NCI-H748 (cell line): ENCODE data around the gene PRDM1.

Source experiments
- DNase-seq: peaks from one replicate; lab custom pipeline; 2025; ENCODE audit not compliant: unreplicated experiment; lab: John Stamatoyannopoulos, UW

PRDM1 gene

DNA sequence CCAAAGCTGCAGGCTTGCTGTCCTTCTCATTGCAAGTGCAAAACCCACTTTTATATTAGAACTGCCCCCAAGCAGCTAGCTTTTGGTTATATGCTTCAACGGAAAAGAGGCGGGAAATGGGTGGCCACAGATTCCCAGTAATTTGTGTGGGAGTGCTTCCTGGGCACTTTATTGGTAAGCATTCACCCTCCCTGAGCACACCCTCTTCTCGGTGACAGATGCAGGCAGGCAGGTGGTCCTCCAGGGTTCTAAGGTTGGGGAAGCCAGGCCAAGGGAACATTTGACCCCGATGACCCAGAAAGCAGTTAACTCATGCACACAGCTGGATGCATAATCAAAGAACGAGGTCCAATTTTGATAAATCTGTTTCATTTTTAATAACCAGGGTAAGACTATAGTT is 29.1 kb downstream of the PRDM1 start:
- no peak for DNase-seq

DNA sequence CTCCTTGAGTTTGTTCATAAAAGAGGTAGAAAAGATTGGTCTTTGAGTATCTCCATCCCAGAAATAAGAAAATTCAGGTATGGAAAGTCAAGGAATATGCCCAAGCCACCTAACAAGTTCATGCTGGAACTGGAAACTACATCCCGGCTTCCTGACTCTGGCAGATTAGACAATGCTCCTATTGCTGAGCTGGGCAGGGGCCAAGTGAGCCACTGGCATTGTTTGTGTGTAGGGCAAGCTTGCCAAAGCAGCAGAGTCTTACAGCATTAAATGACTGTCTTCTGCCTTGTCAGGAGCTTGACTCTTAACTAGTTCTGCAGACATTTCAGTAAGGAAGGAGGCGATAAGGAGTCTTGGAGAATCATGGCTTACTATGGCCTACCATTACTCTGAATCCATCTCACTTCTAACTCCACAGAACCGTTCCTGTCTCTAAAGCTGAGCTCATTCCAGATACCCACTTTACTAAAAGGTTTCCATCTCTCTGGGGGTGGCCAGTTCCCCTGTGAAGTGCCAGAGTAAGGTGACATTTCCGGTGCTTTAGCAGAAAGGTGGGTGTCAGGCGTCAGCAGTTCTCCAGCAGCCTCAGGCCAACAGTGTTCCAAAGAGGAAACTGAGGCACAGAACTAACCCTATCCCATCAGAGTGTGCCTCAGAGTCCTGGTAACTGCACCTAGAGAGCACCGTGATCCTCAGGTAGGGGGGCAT is 30.1 kb downstream of the PRDM1 start:
- no peak for DNase-seq

DNA sequence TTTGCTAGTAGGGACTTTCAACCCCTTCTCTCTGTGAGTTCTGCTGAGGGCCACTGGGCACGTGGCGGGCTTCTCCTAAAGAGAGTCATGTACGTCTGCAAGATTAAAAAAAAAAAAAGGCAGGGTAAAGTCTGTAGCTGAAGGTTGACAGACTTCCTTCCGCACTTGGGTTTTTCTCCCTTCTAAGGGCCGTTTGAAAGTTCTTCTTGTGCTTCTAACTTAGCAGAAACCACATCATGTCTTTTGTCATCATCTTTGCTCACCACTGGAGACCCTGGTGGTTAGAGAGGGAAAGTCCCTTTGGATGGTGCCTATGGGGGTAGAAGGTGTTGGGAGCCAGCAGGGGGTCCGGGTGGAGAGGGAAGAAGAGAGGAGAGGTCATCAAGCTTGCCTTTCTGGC is 31.4 kb downstream of the PRDM1 start:
- DNase-seq = no peak

DNA sequence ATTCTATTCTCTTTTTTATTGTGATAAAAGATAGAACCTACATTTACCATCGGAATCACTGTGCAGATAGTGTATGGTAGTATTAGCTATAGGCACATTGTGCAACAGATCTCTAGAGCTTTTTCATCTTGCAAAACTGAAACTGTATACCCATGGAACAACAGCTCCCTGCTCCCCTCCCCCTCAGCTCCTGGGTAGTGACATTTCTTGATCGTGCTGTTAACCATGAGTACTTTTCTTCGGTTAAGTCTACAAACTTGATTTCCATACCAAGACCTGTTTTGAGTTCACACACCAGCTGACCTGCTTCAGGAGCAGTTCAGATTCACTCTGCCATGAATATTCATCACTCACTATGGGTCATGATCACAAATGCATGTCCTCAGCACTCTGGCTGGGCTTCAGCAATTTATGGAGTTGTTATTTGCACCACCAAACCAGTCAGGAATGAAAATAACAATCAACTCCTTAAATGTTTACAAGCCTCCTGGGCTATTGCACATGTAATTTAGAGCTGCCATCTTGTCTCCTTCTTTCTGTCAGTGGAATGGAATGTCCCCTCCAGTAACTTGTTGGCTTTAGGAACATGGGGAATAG is 32.8 kb downstream of the PRDM1 start:
- no peak for DNase-seq

DNA sequence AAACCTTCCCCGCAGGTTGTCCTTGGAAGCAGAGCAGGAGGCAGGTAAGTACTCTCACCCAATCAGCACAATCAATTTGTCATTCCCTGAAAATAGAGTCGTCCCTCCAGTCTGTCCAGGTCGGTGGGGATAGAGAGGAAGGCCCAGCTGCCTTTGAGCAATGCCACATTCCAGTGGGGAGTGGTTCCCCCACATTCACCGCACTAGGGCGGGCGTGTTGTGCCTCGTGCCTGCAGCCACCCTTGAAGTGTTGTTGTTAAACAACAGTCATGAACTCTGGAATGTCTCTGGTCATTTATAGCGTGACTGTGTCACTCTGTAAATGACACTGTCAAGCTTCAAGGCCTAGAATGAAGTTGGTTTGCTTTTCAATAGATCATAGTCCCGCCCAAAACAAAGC is 33.4 kb downstream of the PRDM1 start:
- DNase-seq = no peak

DNA sequence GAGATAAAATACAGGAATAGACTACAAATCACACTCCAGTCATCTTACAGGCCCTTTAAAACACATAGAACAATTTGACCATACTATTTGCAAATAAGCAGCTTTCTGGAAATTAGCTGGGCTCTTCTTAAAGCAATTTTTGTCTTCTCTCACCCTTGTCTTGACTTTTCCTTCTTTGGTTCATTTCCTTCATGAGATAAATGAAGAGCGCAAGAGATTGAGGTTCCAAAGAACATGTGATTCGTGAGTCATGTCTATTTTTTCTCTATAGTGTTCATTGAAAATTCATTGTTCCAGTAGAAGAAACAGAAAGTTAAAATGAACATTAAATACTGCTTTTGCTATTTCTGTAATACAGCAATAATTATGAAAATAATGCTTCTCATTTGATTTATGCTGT is 33.9 kb downstream of the PRDM1 start:
- no peak for DNase-seq

DNA sequence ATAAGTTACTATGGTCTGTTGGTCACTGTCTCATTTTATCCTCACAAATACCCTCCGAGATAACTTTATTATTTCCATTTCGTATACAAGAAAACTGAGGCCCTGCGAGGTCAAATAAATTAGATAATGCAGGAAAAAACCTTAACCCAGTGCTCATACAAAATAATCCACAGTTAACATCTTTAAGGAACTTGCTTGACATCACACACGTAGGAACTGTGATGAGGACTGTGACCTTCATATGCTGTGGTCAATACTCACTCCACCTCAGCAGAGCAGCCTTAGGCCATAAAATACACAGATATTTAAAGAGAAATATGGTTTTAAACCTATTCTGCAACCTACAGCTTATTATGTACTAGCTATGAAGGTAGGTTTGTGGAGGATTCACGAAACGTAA is 34.3 kb downstream of the PRDM1 start:
- DNase-seq = no peak

DNA sequence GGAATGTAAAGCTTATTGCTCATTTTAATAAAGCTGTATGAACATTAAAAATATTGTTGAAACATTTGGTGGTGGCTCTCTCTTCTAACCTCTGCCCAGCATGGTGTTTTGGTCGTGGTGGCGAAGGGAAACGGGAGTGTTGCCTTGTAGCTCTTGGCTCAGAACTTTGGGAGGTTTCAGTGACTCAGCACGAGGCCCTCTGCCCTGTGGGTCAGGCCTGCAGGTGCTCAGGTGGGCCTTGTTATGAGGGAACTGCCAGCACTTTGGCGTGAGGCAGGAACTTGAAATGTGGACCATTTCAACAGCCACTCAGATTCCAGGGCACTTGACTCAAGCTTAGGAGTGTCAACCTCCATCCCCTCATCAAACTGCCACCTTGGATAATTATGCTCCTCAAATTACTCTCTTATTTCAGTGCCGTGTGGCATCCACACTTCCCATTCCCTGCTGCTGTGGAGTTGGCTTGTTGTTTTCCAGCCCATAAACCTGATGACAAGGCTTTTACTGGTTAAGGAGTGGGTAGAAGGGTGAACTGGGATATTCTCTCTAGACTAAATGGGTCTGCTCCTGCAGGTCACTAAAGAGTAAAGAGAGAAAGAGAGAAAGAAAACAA is 36.3 kb downstream of the PRDM1 start:
- DNase-seq = peak; percentile 78

DNA sequence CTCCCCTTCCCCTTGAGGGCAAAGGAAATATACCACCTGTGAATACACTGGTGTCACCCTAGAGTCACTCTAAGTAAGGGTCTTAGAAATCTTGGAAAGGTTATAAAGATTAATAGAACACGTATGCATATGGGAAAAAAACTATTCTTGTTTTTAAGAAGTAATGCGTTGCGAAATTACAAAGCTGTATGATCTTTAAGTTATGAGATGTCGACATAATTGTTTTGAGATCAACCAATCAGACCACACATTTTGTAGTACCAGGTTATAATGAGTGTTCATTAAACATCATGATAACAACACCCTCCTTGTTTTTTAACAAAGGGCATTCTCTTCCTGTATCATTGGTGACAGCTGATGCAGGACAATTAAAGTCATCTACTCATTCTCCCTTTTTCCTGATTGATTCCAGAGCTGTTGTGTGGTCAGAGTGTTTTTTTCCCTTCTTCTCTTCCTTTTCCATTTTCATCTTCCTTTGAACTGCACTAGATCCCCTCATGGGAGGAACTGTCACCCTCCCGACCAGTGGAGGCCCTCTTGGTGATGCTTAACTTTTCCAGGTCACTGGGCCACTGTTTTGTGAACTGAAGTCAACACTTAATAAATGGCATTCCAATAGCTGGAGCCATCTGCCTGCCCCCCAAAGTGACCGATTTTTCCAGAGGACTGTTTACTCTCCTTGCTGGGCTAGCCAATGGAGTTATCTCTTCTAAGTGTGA is 37.0 kb downstream of the PRDM1 start:
- DNase-seq = peak; percentile 67

DNA sequence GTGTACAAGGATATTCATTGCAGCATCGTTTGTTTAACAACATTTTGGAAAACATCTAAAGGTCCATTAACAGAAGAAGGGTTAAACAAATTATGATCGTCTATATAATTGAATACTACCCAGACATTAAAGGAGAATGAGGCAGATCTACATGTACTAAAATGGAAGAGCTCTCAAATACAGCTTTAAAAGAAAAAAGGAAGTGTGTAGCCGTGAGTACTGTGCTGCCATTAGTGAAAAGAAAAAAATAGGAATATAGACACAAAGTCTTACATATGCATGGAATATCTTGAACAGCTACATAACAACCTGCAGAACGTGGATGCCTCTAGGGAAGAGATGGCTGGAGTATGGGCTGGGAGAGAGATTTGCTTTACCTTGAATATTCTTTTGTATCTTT is 37.9 kb downstream of the PRDM1 start:
- DNase-seq = peak; percentile 19

DNA sequence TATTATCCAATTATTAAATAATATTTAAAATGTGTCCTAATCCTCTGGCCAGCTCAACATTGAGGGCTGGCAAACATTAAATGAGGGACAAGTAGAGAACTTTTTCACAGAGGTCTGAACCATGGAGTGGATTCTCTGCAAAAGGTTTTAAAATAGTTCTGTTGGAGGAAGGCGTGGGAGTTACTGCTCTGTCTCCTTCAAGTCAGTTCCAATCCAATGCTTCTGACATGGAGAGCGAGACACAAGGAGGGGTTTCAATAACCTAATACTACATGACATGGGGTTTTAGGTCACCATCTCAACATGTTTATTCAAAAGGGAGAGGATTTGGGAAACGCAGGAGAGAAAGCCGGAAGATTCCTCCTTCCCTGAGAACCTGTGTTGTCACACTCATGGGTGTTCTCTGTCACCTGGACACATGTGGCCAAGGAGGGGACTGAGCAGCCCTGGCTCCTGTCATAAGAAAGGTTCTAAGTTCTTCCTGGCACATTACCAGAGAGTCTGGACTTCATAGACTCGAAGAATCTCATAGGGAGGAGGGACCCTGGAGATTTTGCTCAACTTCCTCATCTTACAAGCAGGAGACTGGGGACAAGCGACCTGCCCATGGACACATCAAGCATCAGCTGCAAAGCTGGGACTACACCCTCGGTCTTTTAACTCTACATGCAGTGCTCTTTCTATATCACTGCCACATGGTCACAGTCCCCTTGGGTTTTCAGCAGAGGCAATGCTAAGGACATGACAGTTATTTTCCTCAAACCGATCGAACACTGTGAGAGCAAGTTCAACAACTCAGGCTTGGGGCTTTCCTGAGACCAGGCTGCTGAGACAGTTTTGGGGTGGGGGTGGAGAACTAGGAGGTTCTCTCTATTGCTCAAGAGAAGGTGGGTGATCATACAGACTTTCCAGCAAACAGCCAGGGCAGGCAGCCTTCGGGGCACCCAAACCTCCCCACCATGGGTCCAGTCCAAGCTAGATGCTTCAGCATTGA is 38.6 kb downstream of the PRDM1 start:
- DNase-seq = no peak

DNA sequence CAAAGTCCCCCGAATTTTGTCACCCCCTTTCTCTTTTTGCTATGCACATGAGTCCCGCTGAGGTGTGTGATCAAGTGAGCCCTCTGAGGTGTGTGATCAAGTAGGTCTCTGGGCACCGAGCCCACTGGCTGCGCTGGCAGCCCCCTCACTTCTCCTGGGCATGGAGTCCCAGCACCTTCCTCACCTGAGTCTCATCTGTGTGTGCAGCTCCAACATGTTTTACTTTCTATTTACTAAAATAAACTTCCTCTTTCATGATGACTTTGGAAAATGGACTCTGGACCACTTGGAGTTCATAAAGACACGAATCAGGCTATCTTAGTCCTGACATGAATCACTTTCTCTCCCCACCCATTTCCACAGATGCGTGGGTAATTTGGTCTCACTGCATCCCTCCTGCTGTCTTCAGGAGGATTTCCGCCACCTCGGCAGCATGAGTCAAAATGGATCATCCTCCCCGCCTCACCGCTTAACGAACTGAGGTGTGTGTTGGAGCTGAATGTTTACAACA is 39.8 kb downstream of the PRDM1 start:
- DNase-seq = no peak

DNA sequence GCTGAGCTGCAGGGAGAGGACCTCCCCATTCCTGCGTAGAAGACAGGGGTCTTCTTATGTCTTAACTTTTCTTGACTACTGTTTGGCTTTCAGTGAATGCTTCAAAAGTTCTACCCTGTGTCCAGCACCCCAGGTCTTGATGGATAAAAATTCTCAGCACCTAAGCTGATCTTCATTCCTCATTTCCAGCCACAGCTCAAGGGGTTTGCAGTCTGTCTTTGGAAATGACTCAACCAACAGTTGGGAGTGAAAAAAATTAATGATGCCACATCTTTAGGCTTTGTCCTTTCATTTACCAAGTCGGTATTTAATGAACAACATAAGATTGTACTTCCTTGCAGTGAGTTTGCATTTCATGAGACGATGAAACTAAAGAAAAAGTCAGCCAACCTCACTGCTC is 40.3 kb downstream of the PRDM1 start:
- no peak for DNase-seq

DNA sequence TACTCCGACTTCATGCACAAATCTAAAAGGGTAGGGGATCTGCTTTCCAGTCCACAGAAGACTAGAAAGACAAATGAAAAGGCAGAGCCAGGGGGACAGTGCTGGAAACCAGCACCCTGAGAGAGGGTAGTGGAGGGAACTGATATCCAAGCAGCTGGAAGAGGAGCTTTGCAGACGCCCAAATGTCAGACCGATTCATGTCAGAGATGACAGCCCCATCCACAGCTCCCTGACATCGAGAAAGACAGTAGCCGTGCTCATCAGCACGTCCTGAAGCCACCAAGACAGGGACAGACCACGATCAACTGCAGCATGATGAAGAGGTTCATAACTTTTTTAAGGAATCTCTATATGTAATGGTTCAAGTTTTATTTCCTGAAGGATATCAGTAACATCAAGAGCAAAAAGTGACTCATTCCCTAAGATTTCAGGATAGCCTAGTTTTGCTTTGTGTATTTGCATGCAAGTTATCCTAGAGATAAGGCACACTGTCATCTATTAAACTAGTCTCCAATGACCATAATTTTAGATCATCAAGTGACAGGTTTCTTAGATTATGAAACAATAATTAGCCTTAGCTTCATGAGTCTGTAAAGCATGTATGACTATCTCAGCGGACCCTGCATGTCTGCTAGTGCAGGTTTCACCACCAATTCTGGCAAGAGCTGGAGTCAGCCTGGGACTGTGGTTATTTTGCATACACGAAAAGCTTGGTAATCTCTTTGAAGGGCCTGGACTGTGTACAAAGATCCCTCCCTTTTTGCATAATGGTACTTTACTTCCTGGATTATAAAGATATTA is 43.0 kb downstream of the PRDM1 start:
- no peak for DNase-seq

DNA sequence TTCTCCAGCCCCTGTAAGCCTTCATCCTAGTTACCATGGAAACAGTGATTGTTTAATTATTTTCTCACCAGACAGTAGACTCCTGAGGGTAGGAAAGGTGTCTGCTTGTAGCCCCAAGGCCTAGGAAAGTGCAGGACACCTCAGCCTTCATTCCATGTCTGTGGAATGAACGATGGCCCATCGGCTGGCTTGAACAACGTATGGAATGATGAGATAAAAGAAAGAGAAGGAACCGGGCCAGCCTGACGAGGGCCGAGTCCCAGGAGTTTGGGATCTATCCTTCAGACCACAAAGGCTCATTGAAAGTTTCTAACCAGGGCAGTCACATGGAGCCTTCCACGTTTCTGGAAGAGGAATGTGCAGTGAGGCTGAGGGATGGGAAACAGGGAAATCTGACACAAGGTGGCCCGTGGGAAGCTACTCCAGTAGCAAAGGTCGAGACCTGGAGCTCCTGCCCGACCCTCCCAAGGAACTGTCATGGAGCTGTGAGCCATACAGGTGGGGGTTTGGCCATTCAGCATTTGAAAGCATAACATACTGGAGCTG is 46.1 kb downstream of the PRDM1 start:
- DNase-seq = no peak

DNA sequence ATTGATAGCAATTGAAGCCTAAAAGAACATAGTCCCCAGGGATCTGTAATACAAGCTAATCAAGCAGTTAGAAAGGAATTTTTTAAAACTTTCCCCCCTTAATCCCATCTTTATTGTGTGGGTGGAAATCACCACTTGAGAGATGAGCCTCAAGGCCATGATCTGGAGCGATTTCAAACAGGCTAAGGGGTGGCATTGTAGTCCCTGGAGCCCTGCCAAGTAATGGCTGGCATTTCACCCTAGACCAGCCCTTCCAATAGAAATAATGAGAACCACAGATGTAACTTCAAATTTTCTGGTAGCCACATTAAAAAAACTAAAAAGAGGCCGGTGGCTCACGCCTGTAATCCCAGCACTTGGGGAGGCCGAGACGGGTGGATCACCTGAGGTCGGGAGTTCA is 46.9 kb downstream of the PRDM1 start:
- peak; percentile 18 for DNase-seq

DNA sequence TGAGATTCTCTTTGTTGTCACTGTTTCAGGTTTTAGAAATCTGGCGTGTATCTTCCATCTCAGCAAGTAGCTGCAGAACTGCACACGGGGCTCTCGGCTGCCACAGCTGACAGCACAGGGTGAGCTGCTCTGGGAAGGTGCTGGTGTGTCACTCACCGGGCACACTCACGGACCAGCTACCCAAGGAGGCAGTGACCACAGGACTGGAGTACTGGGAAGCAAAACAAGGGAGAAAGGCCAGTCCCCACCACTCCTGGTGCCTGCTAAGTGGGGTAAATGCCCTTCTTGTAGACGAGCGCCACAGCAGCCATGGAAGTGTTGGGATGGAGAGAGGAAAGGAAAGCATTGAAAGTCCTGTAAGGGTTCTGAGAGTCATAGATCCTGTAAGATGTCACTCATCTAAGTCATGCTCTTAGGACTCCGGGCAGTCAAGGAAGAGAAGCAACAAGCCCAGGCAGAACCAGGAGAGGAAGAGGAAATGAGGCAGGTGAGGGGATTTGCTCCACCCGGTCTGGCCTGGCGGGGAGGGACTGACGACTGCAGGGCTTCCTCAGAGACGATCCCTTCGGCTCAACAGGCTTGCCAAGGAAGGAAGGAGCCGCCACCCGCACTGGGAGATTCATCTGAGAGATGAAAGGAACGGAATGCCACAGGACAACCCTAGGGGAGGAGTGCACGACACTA is 48.1 kb downstream of the PRDM1 start:
- no peak for DNase-seq

DNA sequence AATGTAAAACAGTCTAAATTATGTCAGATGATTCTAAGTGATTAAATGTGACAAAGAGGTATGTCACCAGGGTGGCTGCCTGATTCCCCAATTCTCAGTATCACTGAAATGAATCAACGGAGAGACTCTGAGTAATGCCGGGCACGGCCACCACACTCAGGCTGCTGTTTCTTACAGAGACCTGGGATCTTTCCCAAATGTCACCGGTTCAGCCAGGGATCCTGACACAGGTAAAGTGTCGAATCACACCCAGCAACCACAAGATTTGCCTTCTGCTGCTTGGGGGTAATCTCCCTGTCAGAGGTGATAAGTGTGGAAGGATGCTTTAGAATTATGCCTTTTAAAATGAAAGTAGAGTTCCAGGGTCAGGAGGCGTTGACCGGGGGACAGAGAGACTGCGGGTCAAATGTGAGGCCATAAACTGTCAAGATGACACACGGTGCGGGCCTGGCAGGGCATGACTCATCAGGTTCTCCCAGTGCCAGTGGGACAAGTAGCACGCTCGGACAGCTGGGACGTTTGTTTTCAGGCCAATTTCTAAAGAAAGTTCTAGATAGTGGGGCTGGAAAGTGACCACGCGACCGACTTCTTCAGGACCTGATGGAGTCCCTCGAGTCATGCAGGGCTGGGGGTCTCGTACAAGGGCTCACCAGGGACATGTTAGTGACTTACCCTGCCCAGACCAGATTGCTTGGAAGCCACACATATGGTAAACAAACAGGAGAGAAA is 48.9 kb downstream of the PRDM1 start:
- no peak for DNase-seq
